ENCODE measurements around the gene VSNL1.
"Not testable (repeated sequence)": the region's sequence is repeated elsewhere in the genome, so short reads cannot be mapped to it uniquely, and the experiment has no call there.

The VSNL1 gene

DNA sequence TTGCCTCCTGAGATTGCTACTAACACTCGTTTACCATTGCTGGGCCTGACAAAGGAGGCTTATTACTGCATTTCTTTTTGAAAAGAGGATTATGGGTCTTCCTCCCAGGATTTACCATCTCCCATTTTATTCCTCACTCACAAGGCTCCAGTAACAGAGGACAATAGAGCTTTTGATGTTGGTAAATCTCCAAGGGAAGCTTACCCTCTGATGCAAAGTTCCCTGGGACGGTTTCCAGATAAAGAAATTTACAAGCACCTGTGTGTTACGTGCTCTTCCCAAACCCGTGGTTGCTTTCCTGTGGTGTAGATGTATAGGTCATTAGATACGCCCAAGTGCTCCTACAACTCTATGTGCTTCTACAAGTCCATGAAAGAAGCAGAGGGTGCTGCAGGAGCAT lies 17.1 kb downstream of the VSNL1 start:
- no peaks in the 10 kb centered on the region for H3K9me3 ChIP-seq (ENCODE audit: insufficient read depth, low read length)
- no peak overlapping the region for H2AFZ ChIP-seq (ENCODE audit: low read depth, low read length, severe bottlenecking)
- no peak overlapping the region for H3K9ac ChIP-seq (ENCODE audit: low read length)
- no peaks in the 10 kb centered on the region for H3K27me3 ChIP-seq (ENCODE audit: low read length)
- TF ChIP-seq EZH2phosphoT487 (conservative IDR thresholded peaks at IDR 0.05; ENCODE audit: low read length) = no peak
- TF ChIP-seq, protein P1, sequence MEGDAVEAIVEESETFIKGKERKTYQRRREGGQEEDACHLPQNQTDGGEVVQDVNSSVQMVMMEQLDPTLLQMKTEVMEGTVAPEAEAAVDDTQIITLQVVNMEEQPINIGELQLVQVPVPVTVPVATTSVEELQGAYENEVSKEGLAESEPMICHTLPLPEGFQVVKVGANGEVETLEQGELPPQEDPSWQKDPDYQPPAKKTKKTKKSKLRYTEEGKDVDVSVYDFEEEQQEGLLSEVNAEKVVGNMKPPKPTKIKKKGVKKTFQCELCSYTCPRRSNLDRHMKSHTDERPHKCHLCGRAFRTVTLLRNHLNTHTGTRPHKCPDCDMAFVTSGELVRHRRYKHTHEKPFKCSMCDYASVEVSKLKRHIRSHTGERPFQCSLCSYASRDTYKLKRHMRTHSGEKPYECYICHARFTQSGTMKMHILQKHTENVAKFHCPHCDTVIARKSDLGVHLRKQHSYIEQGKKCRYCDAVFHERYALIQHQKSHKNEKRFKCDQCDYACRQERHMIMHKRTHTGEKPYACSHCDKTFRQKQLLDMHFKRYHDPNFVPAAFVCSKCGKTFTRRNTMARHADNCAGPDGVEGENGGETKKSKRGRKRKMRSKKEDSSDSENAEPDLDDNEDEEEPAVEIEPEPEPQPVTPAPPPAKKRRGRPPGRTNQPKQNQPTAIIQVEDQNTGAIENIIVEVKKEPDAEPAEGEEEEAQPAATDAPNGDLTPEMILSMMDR (IDR thresholded peaks at IDR 0.05; ENCODE audit: insufficient read depth, low read length, poor library complexity, severe bottlenecking) = no peak
- no peak overlapping the region for H3K4me2 ChIP-seq (ENCODE audit: low read depth, low read length, poor library complexity, severe bottlenecking)
- no peak overlapping the region for H3K27ac ChIP-seq (ENCODE audit: low read depth, low read length)
- no peaks in the 10 kb centered on the region for H3K36me3 ChIP-seq (ENCODE audit: low read length)
- H3K4me3 ChIP-seq (ENCODE audit: insufficient read depth, low read length, poor library complexity, severe bottlenecking) = no peak overlapping the region
- no peaks in the 10 kb centered on the region for H3K79me2 ChIP-seq (ENCODE audit: insufficient read depth, low read length)
- H4K20me1 ChIP-seq (ENCODE audit: low read depth, low read length) = no peaks in the 10 kb centered on the region
- H3F3A ChIP-seq (ENCODE audit: insufficient read depth) = no peaks in the 10 kb centered on the region
- H3K9me2 ChIP-seq (replicated peaks; ENCODE audit: insufficient read depth, low read length) = no peaks in the 10 kb centered on the region

DNA sequence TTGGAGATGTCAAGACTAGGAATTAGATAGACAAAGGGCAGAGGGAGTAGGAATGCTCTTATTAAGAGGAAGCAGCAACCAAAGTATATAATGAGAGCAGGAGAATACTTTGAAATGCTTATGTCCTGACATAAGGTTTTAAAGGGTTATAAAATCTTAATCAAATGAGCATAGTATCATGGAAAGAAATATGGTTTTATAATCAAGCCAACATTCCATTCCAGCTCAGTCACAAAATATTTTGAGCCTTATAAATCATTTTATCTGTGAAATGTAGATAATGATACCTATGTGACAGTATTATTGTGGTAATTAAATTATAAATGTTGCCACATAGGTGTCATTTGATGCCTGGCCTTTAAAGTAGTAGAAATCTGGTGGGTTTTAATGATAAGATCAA lies 17.6 kb downstream of the VSNL1 start:
- Histone ChIP-seq H3K9me2 (replicated peaks; ENCODE audit: insufficient read depth, low read length) (no peaks in the 10 kb centered on the region), H3F3A (ENCODE audit: insufficient read depth) (no peaks in the 10 kb centered on the region), H4K20me1 (ENCODE audit: low read depth, low read length) (no peaks in the 10 kb centered on the region), H3K9me3 (ENCODE audit: insufficient read depth, low read length) (no peaks in the 10 kb centered on the region), H3K4me3 (ENCODE audit: insufficient read depth, low read length, poor library complexity, severe bottlenecking) (no peak overlapping the region), H3K36me3 (ENCODE audit: low read length) (no peaks in the 10 kb centered on the region), H3K27me3 (ENCODE audit: low read length) (no peaks in the 10 kb centered on the region), H3K9ac (ENCODE audit: low read length) (no peak overlapping the region), H3K27ac (ENCODE audit: low read depth, low read length) (no peak overlapping the region), H3K79me2 (ENCODE audit: insufficient read depth, low read length) (no peaks in the 10 kb centered on the region), H3K4me2 (ENCODE audit: low read depth, low read length, poor library complexity, severe bottlenecking) (no peak overlapping the region), H2AFZ (ENCODE audit: low read depth, low read length, severe bottlenecking) (no peak overlapping the region)
- no peak for TF ChIP-seq EZH2phosphoT487 (conservative IDR thresholded peaks at IDR 0.05; ENCODE audit: low read length)
- TF ChIP-seq, protein P1 (IDR thresholded peaks at IDR 0.05; ENCODE audit: insufficient read depth, low read length, poor library complexity, severe bottlenecking) = no peak

DNA sequence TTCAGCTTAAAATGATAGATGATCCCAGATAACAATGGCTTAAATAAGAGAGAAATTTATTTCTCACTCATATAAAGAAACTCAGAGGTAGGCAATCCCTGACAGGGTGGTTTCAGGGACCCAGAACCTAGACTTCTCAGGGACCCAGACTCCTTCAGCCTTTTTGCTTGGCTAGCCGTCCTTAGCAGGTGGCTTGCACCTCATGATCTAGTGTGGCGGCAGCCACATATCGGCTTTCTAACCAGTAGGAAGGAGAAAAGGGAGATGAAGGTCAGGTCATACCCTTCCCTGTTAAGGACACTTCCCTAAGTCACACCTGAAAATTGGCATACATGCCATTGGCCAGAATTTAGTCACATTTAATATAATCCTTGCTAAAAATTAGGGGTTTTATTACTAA lies 18.4 kb downstream of the VSNL1 start:
- Histone ChIP-seq H4K20me1 (ENCODE audit: low read depth, low read length) (no peaks in the 10 kb centered on the region), H3K9me3 (ENCODE audit: insufficient read depth, low read length) (no peaks in the 10 kb centered on the region), H3K27ac (ENCODE audit: low read depth, low read length) (no peak overlapping the region), H3F3A (ENCODE audit: insufficient read depth) (no peaks in the 10 kb centered on the region), H3K4me3 (ENCODE audit: insufficient read depth, low read length, poor library complexity, severe bottlenecking) (no peak overlapping the region), H3K79me2 (ENCODE audit: insufficient read depth, low read length) (no peaks in the 10 kb centered on the region), H3K9me2 (replicated peaks; ENCODE audit: insufficient read depth, low read length) (no peaks in the 10 kb centered on the region), H3K4me2 (ENCODE audit: low read depth, low read length, poor library complexity, severe bottlenecking) (no peak overlapping the region), H2AFZ (ENCODE audit: low read depth, low read length, severe bottlenecking) (no peak overlapping the region), H3K27me3 (ENCODE audit: low read length) (no peaks in the 10 kb centered on the region), H3K9ac (ENCODE audit: low read length) (no peak overlapping the region), H3K36me3 (ENCODE audit: low read length) (no peaks in the 10 kb centered on the region)
- TF ChIP-seq, protein P1 (IDR thresholded peaks at IDR 0.05; ENCODE audit: insufficient read depth, low read length, poor library complexity, severe bottlenecking) = no peak
- no peak for TF ChIP-seq EZH2phosphoT487 (conservative IDR thresholded peaks at IDR 0.05; ENCODE audit: low read length)

DNA sequence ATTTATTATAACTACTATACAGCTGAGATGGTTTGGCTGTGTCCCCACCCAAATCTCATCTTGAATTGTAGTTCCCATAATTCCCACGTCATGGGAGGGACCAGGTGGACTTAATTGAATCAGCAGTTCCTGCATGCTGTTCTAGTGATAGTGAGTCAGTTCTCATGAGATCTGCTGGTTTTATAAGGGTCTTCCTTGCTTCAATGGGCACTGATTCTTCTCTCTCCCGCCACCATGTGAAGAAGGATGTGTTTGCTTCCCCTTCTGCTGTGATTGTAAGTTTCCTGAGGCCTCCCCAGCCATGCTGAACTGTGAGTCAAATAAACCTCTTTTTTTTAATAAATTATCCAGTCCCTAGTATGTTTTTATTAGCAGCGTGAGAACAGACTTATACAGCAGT lies 25.2 kb downstream of the VSNL1 start:
- not testable (repeated sequence) for H3K36me3 ChIP-seq (ENCODE audit: low read length); H3K79me2 ChIP-seq (ENCODE audit: insufficient read depth, low read length); H3K4me3 ChIP-seq (ENCODE audit: insufficient read depth, low read length, poor library complexity, severe bottlenecking); H3K9me2 ChIP-seq (replicated peaks; ENCODE audit: insufficient read depth, low read length); H3K4me2 ChIP-seq (ENCODE audit: low read depth, low read length, poor library complexity, severe bottlenecking); H4K20me1 ChIP-seq (ENCODE audit: low read depth, low read length); H3F3A ChIP-seq (ENCODE audit: insufficient read depth); H3K27me3 ChIP-seq (ENCODE audit: low read length); H3K9me3 ChIP-seq (ENCODE audit: insufficient read depth, low read length); H3K9ac ChIP-seq (ENCODE audit: low read length); H2AFZ ChIP-seq (ENCODE audit: low read depth, low read length, severe bottlenecking); H3K27ac ChIP-seq (ENCODE audit: low read depth, low read length)
